Umbilical cord (tissue), 2 donors: ENCODE results near the gene SLC9A9. TPM values are rescaled to one million over a fixed set of nuclear protein-coding genes. Genes with fewer than 3 reads are reported as not detected.

Experiments
- DNase-seq: peaks from one replicate; pipeline ENCODE4 v3.0.0-alpha.2; 2015; ENCODE audit warnings: low spot score
- total RNA-seq: library from RNA; depleted of rRNA; stranded (reverse); fragments of >200 nt; gene quantifications from one replicate; pipeline ENCODE4 v1.2.3, GENCODE V29; 2014; ENCODE audit warnings: low replicate concordance; ENCODE audit not compliant: insufficient read depth

The SLC9A9 gene
- total RNA-seq, 1 donor from 2014 or later, result 43.6 TPM

GRCh38 chr3:143418391-143418790, 429.9 kb downstream of the SLC9A9 start:
- no peak for DNase-seq

- no peak for DNase-seq
Measured at GRCh38 chr3:143416229-143416628, 432.0 kb downstream of the SLC9A9 start.

DNA sequence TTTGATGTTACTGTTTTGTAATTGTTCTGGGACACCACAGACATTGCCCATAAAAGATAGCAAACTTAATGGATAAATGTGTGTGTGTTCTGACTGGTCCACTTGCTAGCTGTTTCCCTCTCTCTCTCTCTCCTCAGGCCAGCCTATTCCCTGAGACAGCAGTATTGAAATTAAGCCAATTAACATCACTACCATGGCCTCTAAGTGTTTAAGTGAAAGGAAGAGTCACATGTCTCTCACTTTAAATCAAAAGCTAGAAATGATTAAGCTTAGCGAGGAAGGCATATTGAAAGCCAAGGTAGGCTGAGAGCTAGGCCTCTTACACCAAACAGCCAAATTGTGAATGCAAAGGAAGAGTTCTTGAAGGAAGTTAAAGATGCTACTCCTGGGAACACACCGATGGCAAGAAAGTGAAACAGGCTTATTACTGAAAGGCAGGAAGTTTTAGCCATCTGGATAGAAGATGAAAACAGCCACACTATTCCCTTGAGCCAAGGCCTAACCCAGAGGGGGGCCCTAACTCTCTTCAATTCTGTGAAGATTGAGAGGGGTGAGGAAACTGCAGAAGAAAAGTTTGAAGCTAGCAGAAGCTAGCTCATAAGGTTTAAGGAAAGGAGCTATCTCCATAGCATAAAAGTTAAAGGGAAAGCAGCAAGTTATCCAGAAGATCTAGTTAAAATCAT, 433.6 kb downstream of the SLC9A9 start:
- DNase-seq, result no peak

DNA sequence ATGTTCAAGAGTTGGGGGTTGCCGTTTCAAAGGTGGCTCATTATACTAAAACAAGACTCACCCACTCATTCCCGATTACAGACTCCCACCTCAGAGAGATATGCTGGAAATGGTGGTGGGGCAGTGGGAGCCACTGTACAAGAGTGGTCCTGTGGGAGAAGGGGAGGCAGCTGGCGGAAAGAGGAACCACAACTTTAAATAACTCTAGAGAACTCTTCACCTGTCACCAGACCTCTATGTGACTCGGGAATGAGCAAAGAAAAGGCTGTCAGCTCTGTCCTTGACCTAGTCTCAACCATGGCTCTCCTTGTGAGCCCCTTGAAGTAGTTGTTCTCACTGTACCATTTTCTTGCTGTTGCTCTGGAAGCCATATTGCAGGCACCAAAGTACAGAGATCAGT, 434.9 kb downstream of the SLC9A9 start:
- no peak for DNase-seq

DNA sequence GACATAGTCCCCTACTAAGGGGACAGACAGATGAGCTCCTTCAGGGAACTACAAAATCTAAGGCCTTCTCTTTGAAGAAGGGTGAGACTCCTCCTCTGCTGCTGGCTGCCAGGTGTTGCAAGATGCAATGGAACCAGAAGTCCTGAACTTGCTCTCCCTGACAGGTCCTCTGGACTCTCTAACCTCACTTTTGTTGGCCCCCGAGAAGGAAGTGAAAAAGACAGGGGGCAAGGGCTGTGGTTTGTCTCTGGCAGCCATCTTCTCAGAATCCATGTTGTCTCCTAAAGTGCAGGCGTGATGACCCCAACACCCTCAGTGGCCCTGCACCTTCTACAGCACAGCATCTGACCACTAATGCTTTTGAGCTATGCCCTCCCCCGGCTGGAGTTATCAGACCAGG, 436.2 kb downstream of the SLC9A9 start:
- DNase-seq, result no peak

DNA sequence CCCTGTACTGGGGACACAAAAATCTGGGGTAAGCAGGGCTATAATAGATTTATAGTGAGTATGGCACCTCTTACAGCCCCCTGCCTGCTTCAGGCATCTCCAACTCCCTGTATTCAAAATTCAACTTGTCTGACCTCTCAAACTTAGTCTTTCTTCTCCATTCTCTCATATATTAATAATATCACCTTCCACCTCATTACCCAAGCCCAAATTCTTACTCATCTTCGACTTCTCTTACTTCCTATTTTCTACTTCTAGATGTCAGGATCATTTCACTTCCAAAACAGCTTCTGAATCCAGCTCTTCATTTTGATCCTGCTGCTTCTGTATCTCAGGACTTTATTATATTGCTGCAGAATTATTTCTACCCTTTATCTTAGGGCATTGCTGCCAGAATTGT, 438.0 kb downstream of the SLC9A9 start:
- no peak for DNase-seq

DNA sequence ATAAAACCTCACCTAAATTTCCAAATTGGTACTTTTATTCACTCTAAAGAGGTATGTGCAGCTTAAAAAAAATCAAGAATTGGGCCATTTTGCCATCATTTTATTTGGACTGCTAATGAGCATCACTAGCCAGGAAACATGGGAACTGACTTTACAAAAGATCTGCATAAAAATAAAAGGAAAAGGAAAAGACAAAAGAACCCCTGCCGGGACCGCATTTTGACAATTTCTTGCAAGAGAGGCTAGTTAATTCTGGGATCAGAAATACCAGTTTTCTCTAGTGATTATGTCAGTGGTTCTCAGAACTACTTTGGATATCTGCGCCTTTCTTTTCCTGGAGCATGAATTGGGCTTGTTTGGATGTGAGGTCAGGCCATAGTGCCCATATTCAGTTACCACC, 439.5 kb downstream of the SLC9A9 start:
- DNase-seq, result no peak

GRCh38 chr3:143402602-143403001, 445.7 kb downstream of the SLC9A9 start:
- no peak for DNase-seq

DNA sequence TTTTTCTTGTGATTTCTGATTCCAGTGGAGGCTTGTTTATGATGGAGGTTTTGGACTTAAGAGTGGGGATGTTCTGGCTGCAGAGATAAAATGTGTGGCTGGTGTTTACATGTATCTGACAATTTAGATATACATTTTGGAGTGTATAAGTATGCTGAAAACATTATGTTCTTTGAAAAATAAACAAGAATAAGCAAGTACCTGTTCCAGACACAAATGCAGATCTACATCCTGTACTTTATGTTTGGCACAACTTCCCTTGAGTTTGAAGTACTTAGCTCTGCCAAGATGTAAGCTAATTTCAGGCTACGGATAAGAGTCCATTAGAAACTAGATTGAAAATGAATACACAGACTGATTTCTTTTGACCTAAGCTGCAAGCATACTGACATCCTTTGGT, 451.5 kb downstream of the SLC9A9 start:
- no peak for DNase-seq

- no peak for DNase-seq
Measured at GRCh38 chr3:143389388-143389787, 458.9 kb downstream of the SLC9A9 start.

DNA sequence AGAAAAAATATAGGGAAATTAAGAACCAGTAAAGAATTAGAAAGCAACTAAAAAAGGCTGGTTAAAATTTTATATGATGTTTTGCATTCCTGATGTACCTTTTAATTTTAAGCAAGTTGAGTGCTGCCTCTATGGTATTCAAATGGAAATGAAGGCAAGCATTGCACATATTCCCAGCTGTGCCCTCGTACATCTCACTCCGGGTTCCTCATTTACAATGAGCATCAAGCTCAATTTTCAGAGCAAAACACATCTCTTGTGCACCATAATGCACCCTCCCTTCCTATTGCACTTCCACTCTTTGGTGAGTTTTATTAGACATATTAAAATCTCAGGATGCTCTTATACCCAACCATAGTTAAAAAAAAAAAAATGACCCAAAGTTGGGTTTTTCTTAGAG, 460.8 kb downstream of the SLC9A9 start:
- DNase-seq, result no peak

GRCh38 chr3:143384076-143384475, 464.2 kb downstream of the SLC9A9 start:
- no peak for DNase-seq

- no peak for DNase-seq
Measured at GRCh38 chr3:143383421-143383820, 464.8 kb downstream of the SLC9A9 start.

- no peak for DNase-seq
Measured at GRCh38 chr3:143382816-143383215, 465.5 kb downstream of the SLC9A9 start.

GRCh38 chr3:143380449-143380848, 467.8 kb downstream of the SLC9A9 start:
- DNase-seq, result no peak

DNA sequence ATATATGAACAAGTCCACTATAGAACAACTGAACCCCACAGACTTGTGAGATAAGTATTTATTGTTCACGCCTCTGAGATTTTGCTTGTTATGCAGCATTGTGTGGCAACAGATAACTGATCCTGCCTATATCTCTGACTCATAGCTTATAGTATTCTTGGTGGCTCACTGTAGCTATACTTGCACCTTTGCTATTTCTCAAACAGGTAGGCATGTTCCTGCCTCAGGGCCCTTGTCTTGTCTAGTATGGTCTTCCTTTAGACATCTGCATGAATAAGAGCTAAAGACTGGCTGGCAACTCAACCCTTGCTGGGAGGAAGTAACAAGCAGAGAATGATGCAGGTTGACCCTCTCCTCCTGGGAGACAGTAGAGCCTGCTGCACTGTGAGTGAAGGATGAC, 472.6 kb downstream of the SLC9A9 start:
- no peak for DNase-seq

DNA sequence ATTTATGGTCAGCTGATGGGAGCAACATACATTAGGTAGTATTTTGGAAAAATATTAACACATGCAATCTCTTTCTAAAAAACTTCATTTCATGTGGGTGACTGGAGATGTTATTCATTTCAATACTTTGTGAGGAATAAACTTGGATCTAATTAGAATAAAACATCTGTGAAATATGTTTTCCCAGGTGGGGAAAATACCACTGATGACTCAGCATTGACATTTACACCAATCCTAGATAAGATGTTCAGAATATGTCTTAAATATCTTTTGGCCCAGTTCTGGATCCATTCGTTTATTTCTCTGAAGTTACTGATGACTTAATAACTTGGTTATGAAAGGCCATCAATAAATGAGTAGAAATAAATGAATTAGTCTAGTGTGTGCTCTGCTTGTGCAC, 481.1 kb downstream of the SLC9A9 start:
- DNase-seq, result no peak

DNA sequence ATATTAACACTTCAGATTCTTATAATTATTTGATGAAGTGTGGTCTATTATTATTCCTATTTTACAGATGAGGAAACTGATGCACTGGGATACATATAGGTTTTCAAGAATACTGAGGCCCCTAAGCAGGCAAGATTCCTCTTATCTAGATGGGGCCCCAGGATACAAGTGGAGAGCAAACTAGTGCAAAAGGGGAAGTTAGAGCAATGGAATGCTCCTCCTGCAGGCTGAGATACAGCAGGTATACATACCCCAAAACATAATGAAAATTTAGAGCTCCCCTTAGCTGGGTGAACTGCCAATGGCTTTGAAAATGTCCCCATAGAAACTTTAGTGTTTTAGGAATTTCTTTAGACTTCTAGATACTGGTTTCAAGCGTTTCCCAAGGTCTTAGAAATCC, 481.6 kb downstream of the SLC9A9 start:
- no peak for DNase-seq

DNA sequence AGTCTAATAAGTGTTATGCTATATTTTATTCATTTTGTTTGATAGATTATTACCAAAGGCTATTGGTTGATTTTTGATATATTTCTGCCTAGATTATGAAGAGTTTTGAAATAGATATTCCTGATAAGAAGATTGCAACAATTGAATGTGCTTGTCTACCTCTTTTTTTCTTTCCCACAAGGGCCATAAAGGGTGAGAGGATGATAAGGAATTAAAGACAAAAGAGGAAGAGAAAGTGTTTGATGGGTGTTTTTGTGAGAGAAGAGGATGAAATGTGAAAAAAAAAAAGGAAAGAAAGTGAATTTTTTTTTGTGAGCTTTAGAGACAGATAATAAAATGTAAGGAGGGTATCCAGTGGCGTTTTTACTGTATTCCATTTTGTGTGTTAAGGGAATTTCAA, 484.3 kb downstream of the SLC9A9 start:
- no peak for DNase-seq

GRCh38 chr3:143363276-143363675, 485.0 kb downstream of the SLC9A9 start:
- no peak for DNase-seq

DNA sequence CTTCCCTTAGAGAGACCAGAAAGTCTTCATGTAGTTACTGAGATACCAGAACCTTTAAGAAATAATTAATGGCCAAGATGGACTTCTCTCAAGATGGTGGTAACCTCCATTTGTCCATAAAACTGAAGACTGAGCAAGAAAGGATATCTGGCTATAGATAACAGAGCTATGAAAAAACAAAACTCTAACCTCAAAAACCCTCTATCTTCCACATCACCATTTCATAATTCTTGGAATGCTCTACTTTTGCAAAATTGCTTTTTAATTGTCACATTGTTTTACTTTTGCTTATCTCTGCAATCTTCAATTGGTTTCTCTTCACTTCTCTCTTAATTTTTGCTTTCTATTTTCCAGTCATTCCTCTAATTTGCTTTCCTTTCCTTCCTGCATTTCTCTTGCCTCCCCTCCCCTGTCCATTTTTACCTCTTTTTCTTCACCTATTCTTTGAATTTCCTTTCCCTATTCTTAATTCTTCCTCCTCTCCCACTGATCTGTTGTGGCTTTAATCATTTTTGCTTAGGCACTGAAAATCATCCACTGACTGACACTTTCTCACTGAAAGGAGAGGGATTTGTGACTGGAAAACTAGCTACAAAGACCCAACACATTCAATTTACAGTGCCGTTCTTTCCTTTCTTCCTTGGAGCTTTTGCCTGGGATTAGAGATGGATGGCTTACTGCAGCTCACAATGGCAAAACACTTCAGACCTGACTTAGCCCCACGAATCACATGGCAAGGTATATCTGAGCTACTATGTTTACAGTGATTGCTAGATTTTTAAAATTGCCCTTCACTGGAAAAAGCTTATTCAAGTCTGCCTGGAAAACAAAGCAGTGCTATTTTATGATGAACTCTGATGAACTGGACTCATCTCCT, 485.9 kb downstream of the SLC9A9 start:
- DNase-seq, result no peak

- DNase-seq, result no peak
Measured at GRCh38 chr3:143361589-143361988, 486.7 kb downstream of the SLC9A9 start.

GRCh38 chr3:143360244-143360643, 488.0 kb downstream of the SLC9A9 start:
- DNase-seq, result no peak
